IMR-90 (cell line): ENCODE measurements around the gene NOS1. TPM values are rescaled to one million over a fixed set of nuclear protein-coding genes. Genes with fewer than 3 reads are reported as not detected.

Experiments
- ATAC-seq: fragments of 200-7000 bp; cut with Tn5 transposase; 2 replicates; pipeline ENCODE4 v1.9.1; 2020; ENCODE audit warnings: low read depth, mild to moderate bottlenecking, moderate library complexity
- BruUV-seq: library from RNA; stranded (reverse); fragments of 400-500 nt; replicated peaks from 2 replicates; lab custom pipeline; 2021; lab: Mats Ljungman, UMichigan
- CTCF ChIA-PET: fragments of 300-600 bp; formaldehyde crosslinking; extraction: SDS; loops from one replicate; lab custom pipeline; 2021; ENCODE audit warnings: antibody characterized with exemption; lab: Yijun Ruan, JAX
- POLR2A ChIA-PET: fragments of 300-600 bp; sonication (Branson Sonifier 250); formaldehyde crosslinking; loops from one replicate; lab custom pipeline; 2022; ENCODE audit warnings: antibody characterized with exemption; ENCODE audit not compliant: unreplicated experiment; lab: Charles Lee
- DNase-seq: peaks from one replicate; pipeline ENCODE4 v3.0.0; 2013
- H2AFZ ChIP-seq: replicated peaks from 2 replicates; pipeline ENCODE3; 2013; ENCODE audit warnings: low read length, mild to moderate bottlenecking; ENCODE audit not compliant: poor library complexity
- H2AK5ac ChIP-seq: 2 replicates; pipeline ENCODE4 v1.6.1; 2013; ENCODE audit warnings: low read depth, low read length, inconsistent platforms
- H2AK9ac ChIP-seq: replicated peaks from 2 replicates; pipeline ENCODE3; 2013; ENCODE audit warnings: mild to moderate bottlenecking, low read depth, low read length, moderate library complexity; ENCODE audit not compliant: poor library complexity
- H2BK120ac ChIP-seq: 2 replicates; pipeline ENCODE4 v1.6.1; 2013; ENCODE audit warnings: low read depth, low read length, inconsistent platforms
- H2BK15ac ChIP-seq: 3 replicates; pipeline ENCODE4 v1.6.1; 2013; ENCODE audit warnings: low read depth, low read length, inconsistent platforms
- H2BK20ac ChIP-seq: 2 replicates; pipeline ENCODE4 v1.6.1; 2013; ENCODE audit warnings: low read depth, mild to moderate bottlenecking, inconsistent platforms, low read length, moderate library complexity
- H2BK5ac ChIP-seq: 2 replicates; pipeline ENCODE4 v1.6.1; 2013; ENCODE audit warnings: mild to moderate bottlenecking, low read depth, low read length, inconsistent platforms; ENCODE audit not compliant: poor library complexity, severe bottlenecking
- H3K14ac ChIP-seq: replicated peaks from 2 replicates; pipeline ENCODE4 v1.6.1; 2013; ENCODE audit warnings: low read depth, low read length, inconsistent platforms
- H3K18ac ChIP-seq: 2 replicates; pipeline ENCODE4 v1.6.1; 2013; ENCODE audit warnings: low read depth, low read length, control low read depth
- H3K23ac ChIP-seq: 2 replicates; pipeline ENCODE4 v1.6.1; 2013; ENCODE audit warnings: low read depth, low read length, inconsistent platforms
- H3K27ac ChIP-seq: 2 replicates; pipeline ENCODE4 v1.5.1; 2013; ENCODE audit warnings: mild to moderate bottlenecking, control low read depth, low read length; ENCODE audit not compliant: insufficient read depth
- H3K27me3 ChIP-seq: 2 replicates; pipeline ENCODE4 v1.6.1; 2013; ENCODE audit warnings: low read length; ENCODE audit not compliant: control insufficient read depth, insufficient read depth
- H3K36me3 ChIP-seq: 2 replicates; pipeline ENCODE4 v1.6.1; 2013; ENCODE audit warnings: low read length, mixed read lengths; ENCODE audit not compliant: control insufficient read depth, insufficient read depth
- H3K4ac ChIP-seq: 2 replicates; pipeline ENCODE4 v1.6.1; 2013; ENCODE audit warnings: low read depth, low read length, inconsistent platforms
- H3K4me1 ChIP-seq: 2 replicates; pipeline ENCODE4 v1.6.1; 2013; ENCODE audit warnings: low read length, mixed read lengths; ENCODE audit not compliant: control insufficient read depth, insufficient read depth
- H3K4me2 ChIP-seq: 2 replicates; pipeline ENCODE4 v1.6.1; 2013; ENCODE audit warnings: low read depth, mild to moderate bottlenecking, control low read depth, low read length, moderate library complexity
- H3K4me3 ChIP-seq: 2 replicates; pipeline ENCODE4 v1.5.1; 2013; ENCODE audit warnings: low read depth, mild to moderate bottlenecking, control low read depth, low read length, moderate library complexity; ENCODE audit not compliant: insufficient read depth
- H3K56ac ChIP-seq: 2 replicates; pipeline ENCODE4 v1.6.1; 2013; ENCODE audit warnings: low read length, inconsistent platforms; ENCODE audit not compliant: insufficient read depth; ENCODE audit errors: extremely low read depth
- H3K79me1 ChIP-seq, 2 experiments: 2 replicates each; pipeline ENCODE4 v1.6.1; 2013; ENCODE audit warnings: low read length in 2 of 2, inconsistent platforms in 1 of 2, low read depth in 1 of 2
- H3K9ac ChIP-seq: 2 replicates; pipeline ENCODE4 v1.6.1; 2013; ENCODE audit warnings: low read depth, low read length, control low read depth
- H3K9me1 ChIP-seq: 2 replicates; pipeline ENCODE4 v1.6.1; 2013; ENCODE audit warnings: low read length, inconsistent platforms; ENCODE audit not compliant: insufficient read depth
- H3K9me3 ChIP-seq: 2 replicates; pipeline ENCODE4 v1.6.1; 2013; ENCODE audit warnings: low read length; ENCODE audit not compliant: control insufficient read depth, insufficient read depth
- H4K20me1 ChIP-seq: 2 replicates; pipeline ENCODE4 v1.6.1; 2013; ENCODE audit warnings: low read length, inconsistent platforms; ENCODE audit not compliant: insufficient read depth
- H4K5ac ChIP-seq: 2 replicates; pipeline ENCODE4 v1.6.1; 2013; ENCODE audit warnings: mild to moderate bottlenecking, low read depth, low read length, control low read depth
- H4K8ac ChIP-seq, 2 experiments: 2 replicates each; pipeline ENCODE4 v1.6.1; 2013; ENCODE audit warnings: low read depth in 2 of 2, low read length in 2 of 2, control low read depth in 1 of 2, inconsistent platforms in 1 of 2
- H4K91ac ChIP-seq: 2 replicates; pipeline ENCODE4 v1.6.1; 2013; ENCODE audit warnings: low read depth, low read length, inconsistent platforms; ENCODE audit not compliant: insufficient read depth
- RAD21 ChIP-seq: IDR thresholded peaks from 2 replicates; pipeline ENCODE4 v1.6.1; 2012; ENCODE audit warnings: low read length, improper control_type of control experiment
- RCOR1 ChIP-seq: IDR thresholded peaks from 2 replicates; pipeline ENCODE4 v1.6.1; 2012; ENCODE audit warnings: mild to moderate bottlenecking, low read length, improper control_type of control experiment; ENCODE audit not compliant: insufficient replicate concordance
- WGBS, 2 experiments: methylation state at CpG; one replicate each; pipeline versions ENCODE4 v1.1.5 to v1.1.7; 2013; ENCODE audit warnings: missing lambda C conversion rate in 2 of 2; ENCODE audit not compliant: insufficient read length in 1 of 2; ENCODE audit errors: extremely low coverage in 2 of 2; 5-methylcytosine and 5-hydroxymethylcytosine counted together
- dilution Hi-C: fragments of 300-500 bp; cut with HindIII; formaldehyde crosslinking; loops from one replicate; pipeline ENCODE4 v1.14.3; 2018; ENCODE audit warnings: low sequenced_read_pairs; ENCODE audit not compliant: unreplicated experiment
- in situ Hi-C: fragments of 300-500 bp; cut with MboI; formaldehyde crosslinking; loops from 3 replicates; pipeline ENCODE4 v1.14.3; 2019; ENCODE audit warnings: low sequenced_read_pairs, inconsistent platforms, mixed read lengths
- intact Hi-C: fragments of 100-400 bp; cut with micrococcal nuclease; formaldehyde crosslinking; loops from 2 replicates; pipeline ENCODE4 v1.10.0; 2022
- polyA plus RNA-seq, 3 experiments: library from polyadenylated mRNA; depleted of rRNA; stranded (reverse); fragments of >200 nt; gene quantifications; 2 replicates each; pipeline ENCODE4 v1.2.3, GENCODE V29; 2012; ENCODE audit warnings: low replicate concordance in 1 of 3
- total RNA-seq: library from RNA; depleted of rRNA; stranded (reverse); fragments of >200 nt; gene quantifications from 2 replicates; pipeline ENCODE4 v1.2.3, GENCODE V29; 2012

The NOS1 gene
- total and polyA plus RNA-seq, 2 of the 4 experiments (the other 2 are of a cell fraction): 0.09 TPM; not detected in 1

- Histone ChIP-seq H3K4me2 (no peak overlapping the region), H2BK5ac (no peak overlapping the region), H3K9me3 (peaks cover 22% of the 10 kb centered on the region), H2AK5ac (no peak overlapping the region), H2BK20ac (no peak overlapping the region), H3K9ac (no peak overlapping the region), H2BK120ac (no peak overlapping the region), H3K23ac (no peak overlapping the region), H3K27me3 (no peaks in the 10 kb centered on the region), H3K4ac (no peak overlapping the region), H4K91ac (no peak overlapping the region), H3K18ac (no peak overlapping the region), H4K5ac (no peak overlapping the region), H3K79me1 (no peaks in the 10 kb centered on the region), H2BK15ac (no peak overlapping the region), H4K8ac (no peak overlapping the region), H2AK9ac (no peak overlapping the region), H3K56ac (no peak overlapping the region), H3K14ac (no peak overlapping the region), H4K20me1 (no peaks in the 10 kb centered on the region), H3K4me3 (no peak overlapping the region), H3K4me1 (no peaks in the 10 kb centered on the region), H3K27ac (no peak overlapping the region), H2AFZ (no peak overlapping the region), H3K36me3 (no peaks in the 10 kb centered on the region), H3K9me1 (no peaks in the 10 kb centered on the region)
- TF ChIP-seq RCOR1 (no peak), RAD21 (no peak)
- dilution Hi-C loops: no loop called here
- BruUV-seq: no TSS peak
- DNase-seq (no peak), ATAC-seq (no peak)
- no CpG with 5 or more reads among the region's 4 CpGs for WGBS, 2 experiments
- ChIA-PET CTCF (no interaction called here), POLR2A (no interaction called here)
- in situ Hi-C loops: no loop called here
- intact Hi-C loops: no loop called here
Observed at GRCh38 chr12:117343296-117343695, 18.1 kb downstream of the NOS1 start.
